ENCODE results near the gene UQCC3. TPM values are rescaled to one million over a fixed set of nuclear protein-coding genes. Genes with fewer than 3 reads are reported as not detected.

UQCC3 gene
- total RNA-seq (10 to 100 TPM in 2 of 5 donors, 1 to 10 TPM in 3; 4.2 to 49.8 (median 8.1) TPM), polyA plus RNA-seq (10 to 100 TPM; 16.2 to 30.3 (median 20.9) TPM)
- long read RNA-seq, donor 1, transcript UQCC3-201 (2 exons, 1,947 nt): major isoform, 9 of 9 reads
- long read RNA-seq, donor 1, partial matches to known transcripts: 0 of 9 reads
- long read RNA-seq, donor 1, other reads (novel, unspliced or antisense): 0 of 9 reads
- long read RNA-seq, donor 2, transcript UQCC3-201 (2 exons, 1,947 nt): major isoform, 8 of 67 reads
- long read RNA-seq, donor 2, partial matches to known transcripts: 36 of 67 reads
- long read RNA-seq, donor 2, other reads (novel, unspliced or antisense): 23 of 67 reads
- long read RNA-seq, donor 3, transcript UQCC3-201 (2 exons, 1,947 nt): major isoform, 14 of 14 reads
- long read RNA-seq, donor 3, partial matches to known transcripts: 0 of 14 reads
- long read RNA-seq, donor 3, other reads (novel, unspliced or antisense): 0 of 14 reads
- long read RNA-seq, donor 4, partial matches to known transcripts: 0 of 3 reads
- long read RNA-seq, donor 4, other reads (novel, unspliced or antisense): 0 of 3 reads
- long read RNA-seq, donor 5, transcript UQCC3-201 (2 exons, 1,947 nt): major isoform, 23 of 35 reads
- long read RNA-seq, donor 5, partial matches to known transcripts: 7 of 35 reads
- long read RNA-seq, donor 5, other reads (novel, unspliced or antisense): 5 of 35 reads
- long read RNA-seq, donor 6, transcript UQCC3-201 (2 exons, 1,947 nt): major isoform, 45 of 256 reads
- long read RNA-seq, donor 6, partial matches to known transcripts: 200 of 256 reads
- long read RNA-seq, donor 6, other reads (novel, unspliced or antisense): 11 of 256 reads
- long read RNA-seq, donor 7, transcript UQCC3-201 (2 exons, 1,947 nt): major isoform, 29 of 29 reads
- long read RNA-seq, donor 7, partial matches to known transcripts: 0 of 29 reads
- long read RNA-seq, donor 7, other reads (novel, unspliced or antisense): 0 of 29 reads
- long read RNA-seq, donor 8, transcript UQCC3-201 (2 exons, 1,947 nt): major isoform, 17 of 17 reads
- long read RNA-seq, donor 8, partial matches to known transcripts: 0 of 17 reads
- long read RNA-seq, donor 8, other reads (novel, unspliced or antisense): 0 of 17 reads
- long read RNA-seq, donor 9, transcript UQCC3-201 (2 exons, 1,947 nt): major isoform, 17 of 22 reads
- long read RNA-seq, donor 9, partial matches to known transcripts: 5 of 22 reads
- long read RNA-seq, donor 9, other reads (novel, unspliced or antisense): 0 of 22 reads
- long read RNA-seq, donor 10, transcript UQCC3-201 (2 exons, 1,947 nt): major isoform, 11 of 11 reads
- long read RNA-seq, donor 10, partial matches to known transcripts: 0 of 11 reads
- long read RNA-seq, donor 10, other reads (novel, unspliced or antisense): 0 of 11 reads

- H3K27me3 ChIP-seq: no peaks in the 10 kb centered on the region
- TF ChIP-seq EP300 (IDR thresholded peaks at IDR 0.05) (no peak), POLR2AphosphoS5 (IDR thresholded peaks at IDR 0.05) (peak; percentile 27 to 79 (median 78)), POLR2A (IDR thresholded peaks at IDR 0.05) (peak in 1 of 4 donors; percentile 25), CTCF (IDR thresholded peaks at IDR 0.05) (no peak)
- H3K4me1 ChIP-seq: peaks cover 41 to 74% (median 63%) of the 10 kb centered on the region in 4 donors
- no peaks in the 10 kb centered on the region for H3K9me3 ChIP-seq
- peak within 1 kb of the TSS; percentile 89 to 96 (median 93) for H3K27ac ChIP-seq
- WGBS, 5 donors: 0 to 1% (median 0%) methylated on average over 47 to 59 of the region's 59 CpGs
- peak within 1 kb of the TSS; percentile 76 to 94 (median 89) for H3K4me3 ChIP-seq
- intact Hi-C loops (cut with DNase I; ENCODE audit: low total_unique reads): no loop called here
- peaks cover 13 to 45% (median 40%) of the 10 kb centered on the region in 4 donors for H3K36me3 ChIP-seq
- DNase-seq: peak; percentile 81 to 93
Measured at GRCh38 chr11:62671608-62672389, at the start of gene UQCC3, which contains the start of gene LBHD1. UQCC3 (plus strand) TSS chr11:62671673; CDS start chr11:62671746, 73 bp downstream. LBHD1 (minus strand) TSS chr11:62672267; CDS start chr11:62670031, 2,236 bp downstream.

DNA sequence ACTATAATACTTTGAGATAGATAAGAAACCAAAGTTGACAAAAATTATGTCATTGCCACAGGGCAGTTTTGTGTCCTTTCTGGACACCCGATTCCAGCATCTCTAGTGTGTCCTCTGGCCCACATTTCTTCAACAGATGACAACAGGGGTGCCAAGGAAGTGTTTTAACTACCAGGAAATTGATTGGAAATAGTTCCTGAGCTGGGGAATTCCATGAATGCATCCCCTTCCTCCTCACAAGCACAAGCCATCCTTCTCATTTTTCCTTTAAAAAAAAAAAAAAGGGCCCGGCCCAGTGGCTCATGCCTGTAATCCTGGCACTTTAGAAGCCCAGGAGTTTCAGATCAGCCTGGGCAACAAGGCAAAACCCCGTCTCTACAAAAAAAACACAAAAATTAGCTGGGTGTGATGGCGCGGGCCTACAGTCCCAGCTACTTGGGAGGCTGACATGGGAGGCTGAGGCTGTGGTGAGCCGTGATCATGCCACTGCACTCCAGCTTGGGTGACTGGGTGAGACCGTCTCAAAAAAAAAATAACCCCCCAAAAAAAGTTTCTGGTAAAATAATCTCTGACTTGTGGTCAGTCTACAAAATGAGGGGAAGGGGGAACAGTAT lies 48.9 kb upstream of the UQCC3 start:
- H3K4me3 ChIP-seq: peak overlapping the region; percentile 68 to 82 (median 76)

GRCh38 chr11:62627713-62628112 lies 43.8 kb upstream of the UQCC3 start:
- WGBS, 5 donors: 77 to 94% (median 83%) methylated on average over 3 of the region's 3 CpGs
- peaks cover under 1 to 7% (median 3%) of the 10 kb centered on the region in 4 donors for H3K4me1 ChIP-seq
- peaks cover 76 to 84% (median 81%) of the 10 kb centered on the region in 4 donors for H3K36me3 ChIP-seq
- no peak for DNase-seq
- intact Hi-C loops (cut with DNase I; ENCODE audit: low total_unique reads): no loop called here
- TF ChIP-seq POLR2AphosphoS5 (IDR thresholded peaks at IDR 0.05) (no peak), POLR2A (IDR thresholded peaks at IDR 0.05) (no peak), EP300 (IDR thresholded peaks at IDR 0.05) (no peak), CTCF (IDR thresholded peaks at IDR 0.05) (no peak)
- H3K4me3 ChIP-seq: no peak overlapping the region
- no peaks in the 10 kb centered on the region for H3K9me3 ChIP-seq
- no peak overlapping the region for H3K27ac ChIP-seq
- H3K27me3 ChIP-seq: no peaks in the 10 kb centered on the region

More for the DNA sequence above, 48.9 kb upstream of the UQCC3 start:
- intact Hi-C loops (cut with DNase I; ENCODE audit: low total_unique reads): no loop called here
- no peak for TF ChIP-seq EP300 (IDR thresholded peaks at IDR 0.05)
- peaks cover 27 to 43% (median 31%) of the 10 kb centered on the region in 4 donors for H3K36me3 ChIP-seq
- DNase-seq: no peak
- no peaks in the 10 kb centered on the region for H3K9me3 ChIP-seq
- peak overlapping the region; percentile 71 to 94 (median 93) for H3K27ac ChIP-seq
- peaks cover 17 to 23% (median 20%) of the 10 kb centered on the region in 4 donors for H3K4me1 ChIP-seq
- no peaks in the 10 kb centered on the region for H3K27me3 ChIP-seq
- 85 to 91% (median 88%) methylated on average over 7 of the region's 7 CpGs for WGBS, 5 donors
